GM12878 (cell line): ENCODE measurements around the gene EDNRA. TPM values are rescaled to one million over a fixed set of nuclear protein-coding genes. Genes with fewer than 3 reads are reported as not detected.

ENCODE experiments used
- ATAC-seq: fragments of 200-7000 bp; cut with Tn5 transposase; 3 replicates; pipeline ENCODE4 v1.9.1; 2020; ENCODE audit warnings: mild to moderate bottlenecking, moderate library complexity
- BruUV-seq: library from RNA; stranded (reverse); fragments of 400-500 nt; replicated peaks from 2 replicates; lab custom pipeline; 2021; lab: Mats Ljungman, UMichigan
- CTCF ChIA-PET: fragments of 300-600 bp; sonication (Branson Sonifier 250); formaldehyde crosslinking; extraction: SDS; loops from one replicate; lab custom pipeline; 2021; ENCODE audit warnings: inconsistent platforms; lab: Yijun Ruan, JAX
- POLR2A ChIA-PET: fragments of 350-600 bp; formaldehyde crosslinking; extraction: SDS; loops from one replicate; lab custom pipeline; 2021; ENCODE audit warnings: inconsistent platforms; lab: Charles Lee
- RAD21 ChIA-PET: fragments of 300-600 bp; sonication (Branson Sonifier 250); formaldehyde crosslinking; loops from one replicate; lab custom pipeline; 2023; ENCODE audit warnings: antibody characterized with exemption; ENCODE audit not compliant: unreplicated experiment; lab: Charles Lee
- SMC1A ChIA-PET: fragments of 300-600 bp; sonication (Branson Sonifier 250); formaldehyde crosslinking; loops from one replicate; lab custom pipeline; 2023; ENCODE audit not compliant: unreplicated experiment, uncharacterized antibody; lab: Charles Lee
- DNase-seq: peaks from one replicate; pipeline ENCODE4 v3.0.0-alpha.2; 2011; ENCODE audit warnings: low read depth, low spot score
- FAIRE-seq: peaks from 3 replicates; lab custom pipeline; 2011; peaks lifted over from hg19 to GRCh38; lab: Jason Lieb, UNC
- H2AFZ ChIP-seq: 2 replicates; pipeline ENCODE4 v1.6.0; 2011; ENCODE audit warnings: low read depth, low read length, control low read depth; ENCODE audit not compliant: control insufficient read depth
- H3K27ac ChIP-seq: 2 replicates; pipeline ENCODE4 v1.5.1; 2011; ENCODE audit warnings: control low read depth; ENCODE audit not compliant: control insufficient read depth, insufficient read depth
- H3K27me3 ChIP-seq, 2 experiments: replicated peaks in 1 of 2; 2 replicates each; pipeline versions ENCODE4 v1.6.0 to v1.6.1; 2011; ENCODE audit warnings: low read length in 1 of 2; ENCODE audit not compliant: control insufficient read depth in 2 of 2, insufficient read depth in 2 of 2
- H3K36me3 ChIP-seq, 2 experiments: 2 replicates each; pipeline ENCODE4 v1.5.1; 2011; ENCODE audit warnings: low read length in 1 of 2; ENCODE audit not compliant: control insufficient read depth in 2 of 2, insufficient read depth in 2 of 2
- H3K4me1 ChIP-seq: 2 replicates; pipeline ENCODE4 v1.6.1; 2011; ENCODE audit warnings: mild to moderate bottlenecking, low read length, moderate library complexity, mixed read lengths; ENCODE audit not compliant: control insufficient read depth, insufficient read depth
- H3K4me2 ChIP-seq: 2 replicates; pipeline ENCODE4 v1.6.0; 2011; ENCODE audit warnings: control low read depth; ENCODE audit not compliant: control insufficient read depth, insufficient read depth
- H3K4me3 ChIP-seq: fragments of 200-600 bp; sonication (generic); 2 replicates; pipeline ENCODE4 v1.5.1; 2016
- H3K79me2 ChIP-seq: 2 replicates; pipeline ENCODE4 v1.6.0; 2011; ENCODE audit warnings: low read length; ENCODE audit not compliant: control insufficient read depth, insufficient read depth
- H3K9ac ChIP-seq: 2 replicates; pipeline ENCODE4 v1.8.0; 2011; ENCODE audit warnings: low read length, control low read depth, mixed read lengths; ENCODE audit not compliant: control insufficient read depth, insufficient read depth
- H3K9me3 ChIP-seq: replicated peaks from 3 replicates; pipeline ENCODE4 v1.5.1; 2011; ENCODE audit warnings: mild to moderate bottlenecking, low read length; ENCODE audit not compliant: control insufficient read depth, insufficient read depth
- H4K20me1 ChIP-seq: 2 replicates; pipeline ENCODE4 v1.6.0; 2011; ENCODE audit not compliant: control insufficient read depth, insufficient read depth
- CREM ChIP-seq: IDR thresholded peaks from 2 replicates; pipeline ENCODE4 v1.6.1; 2014; ENCODE audit warnings: antibody characterized with exemption, low read depth
- NFYA ChIP-seq: IDR thresholded peaks from 2 replicates; pipeline ENCODE4 v1.6.1; 2011; ENCODE audit warnings: low read depth, mild to moderate bottlenecking, low read length, improper control_type of control experiment, borderline replicate concordance
- NR2C2 ChIP-seq: IDR thresholded peaks from 2 replicates; pipeline ENCODE4 v1.6.1; 2011; ENCODE audit warnings: borderline replicate concordance, low read depth; ENCODE audit not compliant: control insufficient read depth, insufficient read length
- RUNX3 ChIP-seq: IDR thresholded peaks from 2 replicates; pipeline ENCODE4 v1.6.1; 2012; ENCODE audit warnings: low read length, inconsistent platforms
- TARDBP ChIP-seq: IDR thresholded peaks from 2 replicates; pipeline ENCODE4 v1.6.1; 2016; ENCODE audit warnings: borderline replicate concordance
- YBX1 ChIP-seq: fragments of 450-650 bp; IDR thresholded peaks from 2 replicates; pipeline ENCODE4 v1.6.1; 2016; ENCODE audit warnings: antibody characterized with exemption
- WGBS: methylation state at CpG from one replicate; pipeline ENCODE4 v1.1.6; 2016; ENCODE audit warnings: low lambda C conversion rate; ENCODE audit not compliant: insufficient replicate concordance, insufficient coverage; ENCODE audit errors: missing lambda C conversion rate; 5-methylcytosine and 5-hydroxymethylcytosine counted together
- in situ Hi-C: fragments of 300-500 bp; cut with MboI; formaldehyde crosslinking; loops from 9 replicates; pipeline ENCODE4 v1.14.3; 2018; ENCODE audit warnings: mixed read lengths
- intact Hi-C: fragments of 100-400 bp; cut with micrococcal nuclease; formaldehyde crosslinking; loops from one replicate; pipeline ENCODE4 v1.14.2; 2022; ENCODE audit not compliant: unreplicated experiment
- polyA plus RNA-seq, 11 experiments: library from polyadenylated mRNA; depleted of rRNA in 4 of 11; unstranded in 6 of 11; stranded (reverse) in 5 of 11; fragments of >200 nt; fragmentation: Nextera tagmentation in 4 of 11; fragmentation: Illumina TruSeq in 1 of 11; extraction: Ambion mirVana in 4 of 11; extraction: Trizol in 1 of 11; gene quantifications; 1 replicate in 1 of 11; 2 replicates in 10 of 11; pipeline versions ENCODE4 v1.2.1 to v1.2.3, GENCODE V29; 2011 to 2016; ENCODE audit warnings: inconsistent platforms in 2 of 11, missing spikeins in 2 of 11, low read depth in 1 of 11
- total RNA-seq, 4 experiments: library from RNA; depleted of rRNA in 3 of 4; stranded (reverse); fragments of >200 nt in 3 of 4; fragmentation: Illumina TruSeq in 1 of 4; extraction: Trizol in 1 of 4; gene quantifications; 2 replicates each; pipeline versions ENCODE4 v1.2.1 to v1.2.3, GENCODE V29; 2013 to 2021
- TF ChIP-seq, protein P1 (sequence below): IDR thresholded peaks from 2 replicates; pipeline ENCODE4 v1.6.1; 2011; ENCODE audit warnings: low read depth, low read length, improper control_type of control experiment, borderline replicate concordance
- TF ChIP-seq, protein P2 (sequence below): fragments of 450-650 bp; IDR thresholded peaks from 2 replicates; pipeline ENCODE4 v1.6.1; 2017; ENCODE audit warnings: low read depth, mild to moderate bottlenecking, moderate library complexity
- TF ChIP-seq, protein P3 (sequence below): IDR thresholded peaks from 2 replicates; pipeline ENCODE4 v1.6.1; 2012; ENCODE audit warnings: low read depth, low read length, improper control_type of control experiment

Gene EDNRA
- total and polyA plus RNA-seq, 10 of the 15 experiments (the other 5 are each of a cell fraction or from before 2014, with no cell fraction given): 0.01 to 0.32 (median 0.13) TPM

DNA sequence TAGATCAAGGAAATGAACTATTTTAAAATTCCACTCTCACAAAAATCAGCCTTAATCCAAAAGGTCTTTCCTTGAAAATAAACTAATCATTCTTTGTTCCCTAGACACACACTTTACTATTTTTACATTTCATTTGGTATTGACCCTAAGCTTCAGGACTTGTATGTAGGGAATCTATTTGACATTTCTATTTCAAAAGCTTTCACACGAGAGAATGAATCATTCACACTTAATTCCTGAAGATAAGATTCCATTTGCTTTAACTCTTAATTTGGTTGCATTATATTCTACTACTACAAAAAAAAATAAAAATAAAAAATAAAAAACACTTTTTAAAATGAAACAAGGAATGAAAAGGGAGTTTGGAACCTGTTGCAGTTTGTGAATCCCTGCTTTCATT lies 43.7 kb downstream of the EDNRA start:
- Histone ChIP-seq H3K36me3 (no peaks in the 10 kb centered on the region), H3K4me1 (no peaks in the 10 kb centered on the region), H3K4me3 (no peak overlapping the region), H3K79me2 (no peaks in the 10 kb centered on the region), H3K27me3 (no peaks in the 10 kb centered on the region; a peak in 1 of 4 replicates), H3K27ac (no peak overlapping the region), H3K4me2 (no peak overlapping the region), H3K9ac (no peak overlapping the region), H2AFZ (no peak overlapping the region), H3K9me3 (no peaks in the 10 kb centered on the region), H4K20me1 (no peaks in the 10 kb centered on the region)
- FAIRE-seq (no peak), DNase-seq (no peak), ATAC-seq (no peak)
- ChIA-PET POLR2A (no interaction called here), SMC1A (interaction anchor here (0.9 to 1.4 kb wide), 4 partner anchors 9 to 65 kb away, joined by 3 to 4 read pairs (median 3); no protein-coding TSS in a partner anchor), RAD21 (no interaction called here), CTCF (interaction anchor here (0.9 to 3.9 kb wide), 5 partner anchors 24 to 342 kb away, joined by 3 to 16 read pairs (median 4); no protein-coding TSS in a partner anchor)
- WGBS: 0% methylated on average over 1 of the region's 1 CpG
- in situ Hi-C loops (no loop called here), intact Hi-C loops (no loop called here)
- no peak for TF ChIP-seq YBX1
- no peak for TF ChIP-seq NR2C2
- no TSS peak for BruUV-seq

DNA sequence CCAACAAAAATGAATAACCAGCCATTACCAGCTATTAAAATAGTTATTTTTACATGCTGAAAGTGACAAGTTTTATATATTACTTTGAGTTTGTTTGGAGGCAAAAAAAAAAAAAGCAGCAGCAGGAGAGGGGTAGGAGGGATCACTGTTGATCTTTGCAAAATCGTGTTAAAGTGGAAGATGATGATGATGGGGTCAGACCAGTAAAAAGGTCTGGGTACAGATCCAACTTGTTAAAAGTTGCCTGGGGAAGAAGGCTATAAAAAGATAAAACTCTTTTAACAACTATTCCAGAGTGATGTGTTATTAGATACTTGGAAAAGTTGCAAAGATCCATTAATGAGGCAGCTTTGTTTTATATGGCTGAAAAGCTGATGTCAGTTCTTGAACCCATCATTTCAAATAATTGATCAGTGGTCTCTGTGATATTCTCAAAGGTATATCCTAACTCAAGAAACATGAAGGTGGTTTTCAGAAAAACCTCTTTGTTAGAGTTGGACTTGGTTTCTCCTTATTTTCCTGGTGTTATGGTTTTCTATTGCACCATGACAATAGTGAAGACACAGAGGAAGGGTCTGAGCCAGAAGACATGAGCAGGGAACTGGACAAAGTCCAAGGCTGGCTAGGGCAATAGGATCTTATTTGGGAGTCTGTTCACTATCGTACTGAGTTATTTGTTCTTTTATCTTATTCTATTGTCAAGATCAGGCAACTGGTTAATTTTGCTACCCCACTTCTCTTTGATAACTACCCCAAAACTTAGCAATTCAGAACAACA lies 44.8 kb downstream of the EDNRA start:
- no peak overlapping the region for H3K9ac ChIP-seq
- no TSS peak for BruUV-seq
- no peak for TF ChIP-seq NFYA
- no peak for TF ChIP-seq CREM
- TF ChIP-seq, protein P1, sequence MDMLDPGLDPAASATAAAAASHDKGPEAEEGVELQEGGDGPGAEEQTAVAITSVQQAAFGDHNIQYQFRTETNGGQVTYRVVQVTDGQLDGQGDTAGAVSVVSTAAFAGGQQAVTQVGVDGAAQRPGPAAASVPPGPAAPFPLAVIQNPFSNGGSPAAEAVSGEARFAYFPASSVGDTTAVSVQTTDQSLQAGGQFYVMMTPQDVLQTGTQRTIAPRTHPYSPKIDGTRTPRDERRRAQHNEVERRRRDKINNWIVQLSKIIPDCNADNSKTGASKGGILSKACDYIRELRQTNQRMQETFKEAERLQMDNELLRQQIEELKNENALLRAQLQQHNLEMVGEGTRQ: no peak
- TF ChIP-seq, protein P2, sequence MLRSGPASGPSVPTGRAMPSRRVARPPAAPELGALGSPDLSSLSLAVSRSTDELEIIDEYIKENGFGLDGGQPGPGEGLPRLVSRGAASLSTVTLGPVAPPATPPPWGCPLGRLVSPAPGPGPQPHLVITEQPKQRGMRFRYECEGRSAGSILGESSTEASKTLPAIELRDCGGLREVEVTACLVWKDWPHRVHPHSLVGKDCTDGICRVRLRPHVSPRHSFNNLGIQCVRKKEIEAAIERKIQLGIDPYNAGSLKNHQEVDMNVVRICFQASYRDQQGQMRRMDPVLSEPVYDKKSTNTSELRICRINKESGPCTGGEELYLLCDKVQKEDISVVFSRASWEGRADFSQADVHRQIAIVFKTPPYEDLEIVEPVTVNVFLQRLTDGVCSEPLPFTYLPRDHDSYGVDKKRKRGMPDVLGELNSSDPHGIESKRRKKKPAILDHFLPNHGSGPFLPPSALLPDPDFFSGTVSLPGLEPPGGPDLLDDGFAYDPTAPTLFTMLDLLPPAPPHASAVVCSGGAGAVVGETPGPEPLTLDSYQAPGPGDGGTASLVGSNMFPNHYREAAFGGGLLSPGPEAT: no peak
- TF ChIP-seq RUNX3: no peak
- no peak for TF ChIP-seq TARDBP
- TF ChIP-seq, protein P3, sequence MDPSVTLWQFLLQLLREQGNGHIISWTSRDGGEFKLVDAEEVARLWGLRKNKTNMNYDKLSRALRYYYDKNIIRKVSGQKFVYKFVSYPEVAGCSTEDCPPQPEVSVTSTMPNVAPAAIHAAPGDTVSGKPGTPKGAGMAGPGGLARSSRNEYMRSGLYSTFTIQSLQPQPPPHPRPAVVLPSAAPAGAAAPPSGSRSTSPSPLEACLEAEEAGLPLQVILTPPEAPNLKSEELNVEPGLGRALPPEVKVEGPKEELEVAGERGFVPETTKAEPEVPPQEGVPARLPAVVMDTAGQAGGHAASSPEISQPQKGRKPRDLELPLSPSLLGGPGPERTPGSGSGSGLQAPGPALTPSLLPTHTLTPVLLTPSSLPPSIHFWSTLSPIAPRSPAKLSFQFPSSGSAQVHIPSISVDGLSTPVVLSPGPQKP: no peak
- intact Hi-C loops: no loop called here
- in situ Hi-C loops: no loop called here
- no peaks in the 10 kb centered on the region; a peak in 1 of 4 replicates for H3K27me3 ChIP-seq
- H2AFZ ChIP-seq: no peak overlapping the region
- no peak overlapping the region for H3K4me2 ChIP-seq
- POLR2A ChIA-PET: no interaction called here
- H3K4me1 ChIP-seq: no peaks in the 10 kb centered on the region
- no peak overlapping the region for H3K4me3 ChIP-seq
- H3K79me2 ChIP-seq: no peaks in the 10 kb centered on the region
- H3K9me3 ChIP-seq: no peaks in the 10 kb centered on the region
- DNase-seq (no peak), FAIRE-seq (no peak), ATAC-seq (no peak)
- H3K36me3 ChIP-seq: no peaks in the 10 kb centered on the region
- no peaks in the 10 kb centered on the region for H4K20me1 ChIP-seq
- no peak overlapping the region for H3K27ac ChIP-seq
- SMC1A ChIA-PET: interaction anchor here (0.9 to 1.5 kb wide), 5 partner anchors 11 to 64 kb away, joined by 3 to 4 read pairs (median 3); no protein-coding TSS in a partner anchor
- RAD21 ChIA-PET: interaction anchor here (0.7 to 1.1 kb wide), 3 partner anchors 63 to 341 kb away, joined by 3 to 4 read pairs (median 3); no protein-coding TSS in a partner anchor
- WGBS: 19% methylated on average over 2 of the region's 2 CpGs
- CTCF ChIA-PET: interaction anchor here (0.9 to 3.9 kb wide), 8 partner anchors 7 to 428 kb away, joined by 3 to 16 read pairs (median 4); no protein-coding TSS in a partner anchor
